SK-N-SH (cell line): Measurements from ENCODE around the gene RGL1.

Experiments
- YY1 ChIP-seq: IDR thresholded peaks from 2 replicates; pipeline ENCODE4 v1.4.0; 2012; ENCODE audit warnings: low read depth, mild to moderate bottlenecking
- TF ChIP-seq, protein P1 (sequence below): fragments of 200-600 bp; sonication (generic); IDR thresholded peaks from 2 replicates; pipeline ENCODE4 v1.6.1; 2017; ENCODE audit warnings: antibody characterized with exemption, mild to moderate bottlenecking, moderate library complexity
- TF ChIP-seq, protein P2 (sequence below): fragments of 150-350 bp; IDR thresholded peaks from 2 replicates; pipeline ENCODE4 v1.6.1; 2017; ENCODE audit warnings: antibody characterized with exemption, low read length, low read depth, borderline replicate concordance
- TF ChIP-seq, protein P3 (sequence below): IDR thresholded peaks from 2 replicates; pipeline ENCODE4 v1.4.0; 2012; ENCODE audit warnings: low read depth, borderline replicate concordance

DNA sequence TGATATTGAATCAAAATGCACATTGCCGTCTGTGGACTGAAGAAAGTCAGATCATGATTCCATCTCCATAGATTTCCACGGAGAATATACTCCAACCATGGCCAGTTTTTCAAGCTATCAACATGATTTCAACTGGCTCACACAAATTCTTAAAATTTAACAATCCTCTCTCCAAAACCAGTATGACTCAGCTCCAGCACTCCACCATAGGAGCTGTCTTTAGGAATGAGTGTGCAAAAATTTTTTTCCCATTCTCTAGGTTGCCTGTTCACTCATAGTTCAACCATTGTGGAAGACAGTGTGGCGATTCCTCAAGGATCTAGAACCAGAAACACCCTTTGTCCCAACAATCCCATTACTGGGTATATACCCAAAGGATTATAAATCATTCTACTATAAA, 40.8 kb downstream of the RGL1 start:
- no peak for TF ChIP-seq YY1
- TF ChIP-seq, protein P1, sequence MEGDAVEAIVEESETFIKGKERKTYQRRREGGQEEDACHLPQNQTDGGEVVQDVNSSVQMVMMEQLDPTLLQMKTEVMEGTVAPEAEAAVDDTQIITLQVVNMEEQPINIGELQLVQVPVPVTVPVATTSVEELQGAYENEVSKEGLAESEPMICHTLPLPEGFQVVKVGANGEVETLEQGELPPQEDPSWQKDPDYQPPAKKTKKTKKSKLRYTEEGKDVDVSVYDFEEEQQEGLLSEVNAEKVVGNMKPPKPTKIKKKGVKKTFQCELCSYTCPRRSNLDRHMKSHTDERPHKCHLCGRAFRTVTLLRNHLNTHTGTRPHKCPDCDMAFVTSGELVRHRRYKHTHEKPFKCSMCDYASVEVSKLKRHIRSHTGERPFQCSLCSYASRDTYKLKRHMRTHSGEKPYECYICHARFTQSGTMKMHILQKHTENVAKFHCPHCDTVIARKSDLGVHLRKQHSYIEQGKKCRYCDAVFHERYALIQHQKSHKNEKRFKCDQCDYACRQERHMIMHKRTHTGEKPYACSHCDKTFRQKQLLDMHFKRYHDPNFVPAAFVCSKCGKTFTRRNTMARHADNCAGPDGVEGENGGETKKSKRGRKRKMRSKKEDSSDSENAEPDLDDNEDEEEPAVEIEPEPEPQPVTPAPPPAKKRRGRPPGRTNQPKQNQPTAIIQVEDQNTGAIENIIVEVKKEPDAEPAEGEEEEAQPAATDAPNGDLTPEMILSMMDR, result no peak
- TF ChIP-seq, protein P2, sequence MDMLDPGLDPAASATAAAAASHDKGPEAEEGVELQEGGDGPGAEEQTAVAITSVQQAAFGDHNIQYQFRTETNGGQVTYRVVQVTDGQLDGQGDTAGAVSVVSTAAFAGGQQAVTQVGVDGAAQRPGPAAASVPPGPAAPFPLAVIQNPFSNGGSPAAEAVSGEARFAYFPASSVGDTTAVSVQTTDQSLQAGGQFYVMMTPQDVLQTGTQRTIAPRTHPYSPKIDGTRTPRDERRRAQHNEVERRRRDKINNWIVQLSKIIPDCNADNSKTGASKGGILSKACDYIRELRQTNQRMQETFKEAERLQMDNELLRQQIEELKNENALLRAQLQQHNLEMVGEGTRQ, result no peak
- TF ChIP-seq, protein P3, sequence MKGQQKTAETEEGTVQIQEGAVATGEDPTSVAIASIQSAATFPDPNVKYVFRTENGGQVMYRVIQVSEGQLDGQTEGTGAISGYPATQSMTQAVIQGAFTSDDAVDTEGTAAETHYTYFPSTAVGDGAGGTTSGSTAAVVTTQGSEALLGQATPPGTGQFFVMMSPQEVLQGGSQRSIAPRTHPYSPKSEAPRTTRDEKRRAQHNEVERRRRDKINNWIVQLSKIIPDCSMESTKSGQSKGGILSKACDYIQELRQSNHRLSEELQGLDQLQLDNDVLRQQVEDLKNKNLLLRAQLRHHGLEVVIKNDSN, result no peak
